SJSA1 (cell line): ENCODE data around the gene RAD51B. TPM values are rescaled to one million over a fixed set of nuclear protein-coding genes. Genes with fewer than 3 reads are reported as not detected.

ENCODE experiments used
- DNase-seq, 2 experiments: peaks; one replicate each; pipeline ENCODE4 v3.0.0-alpha.2; 2015 to 2020; ENCODE audit warnings: low spot score in 2 of 2, low read depth in 1 of 2
- H3K27ac ChIP-seq: fragments of 250-450 bp; sonication (Bioruptor Pico); 2 replicates; pipeline ENCODE4 v1.5.1; 2020; ENCODE audit warnings: mild to moderate bottlenecking, moderate library complexity
- H3K27me3 ChIP-seq: fragments of 250-450 bp; sonication (Bioruptor Pico); replicated peaks from 2 replicates; pipeline ENCODE4 v1.5.1; 2020; ENCODE audit warnings: mild to moderate bottlenecking, moderate library complexity
- H3K36me3 ChIP-seq: fragments of 250-450 bp; sonication (Bioruptor Pico); 2 replicates; pipeline ENCODE4 v1.5.1; 2020; ENCODE audit warnings: mild to moderate bottlenecking
- H3K4me1 ChIP-seq: fragments of 250-450 bp; sonication (Bioruptor Pico); replicated peaks from 2 replicates; pipeline ENCODE4 v1.6.1; 2021; ENCODE audit warnings: mild to moderate bottlenecking
- H3K4me3 ChIP-seq: fragments of 250-450 bp; sonication (Bioruptor Pico); 2 replicates; pipeline ENCODE4 v1.5.1; 2020; ENCODE audit warnings: mild to moderate bottlenecking
- H3K9me3 ChIP-seq: fragments of 250-450 bp; sonication (Bioruptor Pico); replicated peaks from 2 replicates; pipeline ENCODE4 v1.5.1; 2020; ENCODE audit warnings: mild to moderate bottlenecking
- total RNA-seq: library from RNA; depleted of rRNA; stranded (reverse); fragments of >200 nt; shearing (Covaris generic); gene quantifications from 2 replicates; pipeline ENCODE4 v1.2.3, GENCODE V29; 2014

The RAD51B gene
- total RNA-seq, 1 experiment from 2014 or later, result 4.7 TPM

DNA sequence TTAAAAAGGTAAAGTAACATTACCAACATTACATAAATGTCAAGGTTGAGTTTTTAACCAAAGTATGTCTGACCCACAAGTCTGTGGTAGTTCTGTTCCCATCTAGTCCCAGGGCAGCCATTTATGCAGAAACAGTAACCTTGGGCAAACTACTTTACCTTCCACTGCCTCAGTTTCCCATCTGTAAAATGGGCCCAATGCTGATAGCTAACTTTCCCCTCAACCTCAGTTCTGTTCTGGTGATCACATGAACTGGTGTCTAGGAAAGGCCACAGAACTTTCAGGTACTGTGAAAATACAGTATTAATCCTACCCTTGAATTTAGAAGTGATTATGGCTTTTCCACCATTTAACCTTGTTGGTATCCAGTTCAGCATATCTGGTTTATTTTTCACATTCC is 859.7 kb downstream of the RAD51B start:
- Histone ChIP-seq H3K27me3 (no peaks in the 10 kb centered on the region), H3K4me1 (peaks cover 37% of the 10 kb centered on the region), H3K36me3 (no peaks in the 10 kb centered on the region), H3K27ac (no peak overlapping the region), H3K9me3 (no peaks in the 10 kb centered on the region), H3K4me3 (no peak overlapping the region)
- DNase-seq, result no peak

DNA sequence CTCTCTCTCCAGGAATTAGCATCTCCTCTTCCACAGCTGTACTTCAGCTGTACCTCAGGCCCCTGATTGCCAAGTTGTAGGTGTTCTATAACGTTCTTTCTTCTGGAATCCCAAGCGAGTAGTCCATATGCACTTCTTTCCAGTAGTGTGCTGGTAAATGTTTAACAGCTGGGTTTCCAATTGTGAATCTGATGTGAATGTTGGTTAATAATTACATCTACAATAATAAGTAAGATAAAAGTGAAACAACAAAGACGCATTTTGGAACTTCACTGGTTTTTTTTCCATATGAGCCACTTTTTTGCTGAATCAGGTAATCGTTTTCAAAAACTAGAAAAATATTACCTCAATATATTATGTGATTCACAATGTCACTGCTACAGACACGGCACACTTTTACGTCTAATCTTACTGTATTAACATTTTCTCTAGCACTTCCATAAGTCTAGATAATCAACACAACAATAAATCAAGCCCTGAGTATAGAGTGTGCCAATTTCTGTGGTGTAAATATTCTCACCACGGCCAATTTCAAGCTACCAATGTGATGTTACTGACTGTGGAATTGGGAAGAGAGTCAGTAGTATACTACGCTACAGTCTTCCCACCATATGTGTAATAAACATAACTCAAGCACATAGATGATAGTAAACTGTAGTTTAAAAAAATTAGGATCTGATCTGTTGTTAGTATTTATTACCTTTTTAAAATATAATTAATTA is 860.3 kb downstream of the RAD51B start:
- H3K4me3 ChIP-seq, result no peak overlapping the region
- no peak overlapping the region for H3K27ac ChIP-seq
- no peak for DNase-seq
- peaks cover 36% of the 10 kb centered on the region for H3K4me1 ChIP-seq
- no peaks in the 10 kb centered on the region for H3K9me3 ChIP-seq
- H3K27me3 ChIP-seq, result no peaks in the 10 kb centered on the region
- no peaks in the 10 kb centered on the region for H3K36me3 ChIP-seq

DNA sequence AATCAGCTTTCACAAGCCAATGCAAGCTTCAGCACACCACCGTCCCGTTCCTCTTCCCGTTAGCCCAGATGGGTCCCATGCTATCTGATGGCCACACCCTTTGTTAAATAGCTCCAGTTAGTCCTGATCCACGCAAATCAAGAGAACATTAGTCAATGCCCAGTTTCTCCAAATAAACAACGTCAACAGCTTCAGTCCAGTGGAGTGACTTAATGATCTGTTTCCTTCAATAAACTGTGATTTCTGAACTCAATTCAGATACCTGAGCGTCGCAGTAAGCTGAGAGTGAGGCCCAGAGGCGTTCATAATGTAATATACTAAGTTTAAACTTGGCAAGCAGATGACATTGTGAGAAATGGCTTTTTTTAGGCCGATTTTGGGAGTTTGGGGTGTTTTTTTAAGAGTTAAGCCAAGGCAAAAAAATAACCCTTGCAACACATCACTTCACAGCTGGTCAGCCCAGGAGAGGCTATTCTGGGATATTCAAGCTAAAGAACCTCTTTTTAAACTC is 861.0 kb downstream of the RAD51B start:
- no peaks in the 10 kb centered on the region for H3K36me3 ChIP-seq
- no peak overlapping the region for H3K27ac ChIP-seq
- DNase-seq, result no peak
- no peak overlapping the region for H3K4me3 ChIP-seq
- H3K9me3 ChIP-seq, result no peaks in the 10 kb centered on the region
- no peaks in the 10 kb centered on the region for H3K27me3 ChIP-seq
- peaks cover 35% of the 10 kb centered on the region for H3K4me1 ChIP-seq

DNA sequence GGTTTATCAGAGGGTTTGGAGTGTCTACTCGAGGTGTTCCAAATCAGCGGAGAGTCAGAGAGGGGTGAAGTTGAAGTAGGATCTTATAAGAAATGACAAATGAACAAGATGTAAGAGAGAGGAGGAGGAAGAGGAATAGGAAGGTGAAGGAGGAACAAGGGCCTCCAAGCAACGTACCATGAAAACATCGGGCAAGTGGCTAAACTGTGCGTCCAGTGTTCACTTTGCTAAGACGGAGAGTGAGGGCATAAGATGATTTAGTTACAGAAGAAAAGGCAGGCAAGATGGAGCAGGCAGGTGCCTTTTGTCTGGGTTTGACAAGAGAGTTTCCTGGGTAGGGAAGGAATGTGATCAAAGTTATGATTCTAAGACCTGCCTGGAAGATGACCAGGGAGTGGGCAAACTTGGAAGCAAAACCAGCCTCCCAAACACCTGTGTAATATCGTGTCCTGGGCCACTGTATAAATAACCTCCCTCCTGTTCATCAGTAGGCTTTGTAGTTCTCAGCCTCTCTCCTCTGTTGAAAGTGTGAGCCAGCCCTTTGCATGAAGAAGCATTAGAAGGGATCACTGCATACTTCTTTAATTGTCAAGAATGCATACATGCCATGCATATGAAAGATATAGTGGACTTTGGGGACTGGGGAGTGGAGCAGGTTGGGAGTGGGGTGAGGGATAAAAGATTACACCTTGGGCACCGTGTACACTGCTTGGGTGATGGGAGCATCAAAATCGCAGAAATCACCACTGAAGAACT is 861.9 kb downstream of the RAD51B start:
- Histone ChIP-seq H3K27ac (peak overlapping the region; percentile 94), H3K36me3 (no peaks in the 10 kb centered on the region), H3K4me3 (no peak overlapping the region), H3K4me1 (peaks cover 41% of the 10 kb centered on the region), H3K9me3 (no peaks in the 10 kb centered on the region), H3K27me3 (no peaks in the 10 kb centered on the region)
- DNase-seq, result no peak

DNA sequence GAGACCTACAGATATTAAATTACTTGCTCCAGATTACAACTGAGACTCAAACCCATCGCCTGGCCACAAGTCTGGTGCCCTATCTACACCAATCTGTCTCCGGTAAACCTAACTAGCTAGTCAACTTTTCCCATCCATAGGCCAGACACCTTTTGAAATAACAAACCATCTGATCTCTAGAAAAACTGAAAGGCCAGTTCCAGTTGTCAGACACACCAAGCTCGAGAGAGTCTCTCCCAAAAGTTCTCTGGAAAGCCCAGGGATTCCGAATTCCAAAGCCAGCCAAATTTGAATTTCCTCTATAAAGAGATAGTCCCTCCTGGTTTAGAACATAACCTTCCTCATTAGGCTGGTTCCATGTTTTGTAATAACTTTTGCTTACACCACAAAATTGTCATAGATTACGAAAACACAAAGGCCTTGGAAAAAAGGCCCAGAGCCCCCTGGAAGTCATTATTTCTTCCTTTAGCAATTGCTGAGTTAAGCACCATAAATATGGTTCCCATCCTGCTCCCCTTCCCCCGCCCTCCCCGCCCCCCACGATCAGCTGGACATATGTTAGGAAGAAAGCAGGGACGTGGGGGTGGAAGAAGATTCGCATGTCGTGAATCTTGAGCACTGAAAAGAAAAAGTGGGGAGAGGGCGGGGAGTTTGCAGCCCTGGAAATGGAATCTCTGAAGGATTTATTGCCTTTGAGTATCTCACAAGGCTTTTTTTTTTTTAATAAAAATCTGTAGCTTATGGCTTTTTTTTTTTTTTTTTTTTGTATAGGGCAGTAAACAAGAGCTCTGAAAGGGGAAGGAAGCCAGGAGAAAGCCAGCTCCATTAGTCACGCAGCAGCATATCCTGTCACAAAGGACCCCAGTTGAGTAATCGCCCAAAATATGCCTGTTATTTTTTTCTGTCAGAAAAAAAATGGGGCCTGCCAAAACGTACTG is 862.9 kb downstream of the RAD51B start:
- H3K4me1 ChIP-seq, result peaks cover 48% of the 10 kb centered on the region
- no peaks in the 10 kb centered on the region for H3K9me3 ChIP-seq
- H3K4me3 ChIP-seq, result no peak overlapping the region
- H3K36me3 ChIP-seq, result no peaks in the 10 kb centered on the region
- no peaks in the 10 kb centered on the region for H3K27me3 ChIP-seq
- DNase-seq, result peak; percentile 86 to 93
- H3K27ac ChIP-seq, result peak overlapping the region; percentile 94

DNA sequence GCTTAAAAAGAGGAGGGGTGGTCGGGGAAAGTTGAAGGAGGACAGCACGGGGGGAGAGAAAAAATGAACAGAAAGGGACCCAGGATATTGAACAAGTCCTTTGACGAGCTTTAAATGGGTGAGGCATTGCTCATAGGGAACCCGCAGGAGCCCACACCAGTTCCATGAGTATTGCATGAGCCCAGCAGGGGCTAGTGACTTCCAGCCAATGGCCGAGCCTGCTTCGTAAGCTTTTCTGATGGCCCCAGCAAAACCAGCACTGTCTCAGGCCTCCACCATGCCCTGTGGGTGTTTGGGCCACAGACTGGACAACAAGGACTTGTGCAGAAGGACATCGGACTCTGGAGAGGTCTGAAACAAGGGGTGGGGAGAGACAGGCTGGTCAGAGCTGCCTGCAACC is 863.7 kb downstream of the RAD51B start:
- Histone ChIP-seq H3K4me3 (no peak overlapping the region), H3K36me3 (no peaks in the 10 kb centered on the region), H3K27ac (peak overlapping the region; percentile 94), H3K27me3 (no peaks in the 10 kb centered on the region), H3K4me1 (peaks cover 57% of the 10 kb centered on the region), H3K9me3 (no peaks in the 10 kb centered on the region)
- no peak for DNase-seq

DNA sequence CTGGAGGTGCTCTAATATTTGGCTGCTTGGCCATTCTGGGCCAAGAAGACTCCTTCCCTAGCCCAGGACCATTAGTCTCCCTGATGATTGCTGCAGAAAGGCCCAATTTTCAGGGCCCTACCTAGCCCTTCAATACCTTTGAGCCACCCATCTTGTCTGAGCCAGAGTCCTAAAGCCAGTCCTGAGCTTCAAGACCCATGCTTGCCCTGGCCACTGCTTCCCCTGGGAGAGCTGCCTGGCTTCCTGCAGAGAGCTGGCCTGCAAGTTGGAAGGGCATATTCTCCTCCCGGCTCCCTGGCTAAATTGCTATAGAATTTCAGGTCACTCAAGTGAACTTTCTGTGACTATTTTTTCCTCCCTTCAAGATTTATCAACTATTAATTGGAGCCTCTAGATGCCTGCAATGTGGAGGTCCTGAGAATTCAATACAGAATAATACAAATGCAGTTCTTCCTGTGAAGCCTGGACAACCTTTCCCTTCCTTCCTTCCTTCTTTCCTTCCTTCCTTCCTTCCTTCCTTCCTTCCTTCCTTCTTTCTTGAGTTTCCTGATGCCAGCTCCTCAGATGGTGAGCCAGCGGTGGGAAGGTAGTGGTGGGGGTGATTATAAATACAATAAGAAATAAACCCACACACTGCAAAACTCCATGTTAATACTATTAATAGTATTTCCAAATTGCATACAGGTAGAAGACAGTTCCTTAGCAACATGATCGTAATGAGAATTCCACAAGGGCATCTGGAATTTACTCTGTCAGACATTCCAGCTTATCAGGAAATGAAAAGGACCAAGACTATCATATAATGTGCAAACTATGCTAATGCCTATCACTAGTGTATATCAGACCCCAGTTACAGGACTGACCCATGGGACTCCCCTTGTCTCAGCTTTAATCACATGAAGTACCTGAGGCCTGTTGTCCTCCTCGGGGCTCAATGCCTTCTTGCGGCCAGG is 865.2 kb downstream of the RAD51B start:
- Histone ChIP-seq H3K27ac (0 out of 2 replicates have a peak overlapping the region, but pooled peaks have one; percentile 79), H3K4me3 (no peak overlapping the region), H3K27me3 (no peaks in the 10 kb centered on the region), H3K36me3 (no peaks in the 10 kb centered on the region), H3K9me3 (no peaks in the 10 kb centered on the region), H3K4me1 (peaks cover 63% of the 10 kb centered on the region)
- DNase-seq, result no peak

DNA sequence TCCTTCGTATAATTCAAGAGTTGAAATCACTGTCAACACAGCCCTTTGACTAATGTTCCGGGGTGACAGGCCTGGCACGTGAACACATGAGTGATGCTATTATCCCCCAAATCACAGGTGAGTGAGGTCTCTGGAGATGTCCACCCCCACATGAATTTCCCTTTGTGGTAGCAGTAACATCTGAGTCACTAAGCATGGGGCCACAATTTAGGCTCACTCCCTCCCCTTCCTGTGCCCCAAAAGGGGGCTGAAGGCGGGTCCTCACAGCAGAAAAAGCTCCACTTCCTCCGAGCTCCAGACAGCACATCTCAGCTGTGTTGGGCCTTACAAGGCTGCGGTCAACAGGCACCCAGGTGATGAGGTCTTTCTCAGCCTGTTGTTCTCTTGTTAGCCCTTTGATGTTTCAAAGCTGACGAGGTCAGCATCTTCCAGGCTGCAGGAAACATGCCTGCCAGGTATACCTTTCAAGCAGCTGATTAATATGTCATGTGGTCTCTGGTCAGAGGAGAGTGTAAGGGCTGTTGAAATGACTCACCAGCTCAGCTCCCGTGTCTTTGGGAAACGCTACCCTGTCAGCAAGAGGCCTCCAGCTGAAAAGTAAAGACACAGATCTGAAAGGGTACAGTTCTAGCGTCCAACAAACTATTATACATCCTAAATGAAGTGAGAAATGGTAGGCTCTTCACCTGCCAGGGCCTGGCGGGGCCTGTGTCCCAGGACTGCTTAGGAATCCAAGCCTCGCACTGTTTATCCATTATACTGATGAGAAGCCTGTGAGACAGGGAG is 866.0 kb downstream of the RAD51B start:
- Histone ChIP-seq H3K27me3 (no peaks in the 10 kb centered on the region), H3K4me1 (peaks cover 63% of the 10 kb centered on the region), H3K4me3 (no peak overlapping the region), H3K9me3 (no peaks in the 10 kb centered on the region), H3K36me3 (no peaks in the 10 kb centered on the region), H3K27ac (peak overlapping the region; percentile 79)
- peak in 1 of 2 experiments; percentile 31 for DNase-seq

DNA sequence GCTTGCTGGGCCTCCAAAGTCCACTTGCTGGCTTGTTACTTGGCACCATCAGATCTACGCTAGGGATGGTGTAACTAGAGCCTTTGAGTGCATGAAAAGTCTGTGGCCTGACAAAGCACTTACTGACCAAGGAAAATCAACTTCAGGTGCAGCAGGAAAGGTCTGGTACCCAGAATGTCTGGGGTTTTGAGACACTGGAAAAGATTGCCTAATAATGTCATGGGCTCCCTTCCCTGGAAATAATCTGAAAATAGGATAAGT is 866.6 kb downstream of the RAD51B start:
- peaks cover 63% of the 10 kb centered on the region for H3K4me1 ChIP-seq
- no peaks in the 10 kb centered on the region for H3K27me3 ChIP-seq
- DNase-seq, result no peak

DNA sequence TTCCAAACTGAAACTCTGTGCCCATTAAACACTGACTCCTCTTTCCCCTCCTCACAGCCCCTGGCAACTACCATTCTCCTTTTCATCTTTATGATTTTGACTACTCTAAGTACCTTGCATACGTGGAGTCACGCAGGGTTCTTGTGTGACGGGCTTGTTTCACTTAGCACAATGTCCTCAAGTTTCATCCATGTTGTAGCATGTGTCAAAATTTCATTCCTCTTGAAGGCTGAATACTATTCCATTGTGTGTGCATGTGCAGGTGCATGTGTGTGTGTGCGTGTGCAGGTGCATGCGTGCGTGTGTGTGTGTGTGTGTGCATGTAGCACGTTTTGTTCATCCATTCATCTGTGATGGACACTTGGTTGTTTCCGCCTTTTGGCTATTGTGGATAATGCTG is 867.1 kb downstream of the RAD51B start:
- H3K36me3 ChIP-seq, result no peaks in the 10 kb centered on the region
- peaks cover 61% of the 10 kb centered on the region for H3K4me1 ChIP-seq
- no peak for DNase-seq
- no peak overlapping the region for H3K4me3 ChIP-seq
- H3K27me3 ChIP-seq, result no peaks in the 10 kb centered on the region
- H3K27ac ChIP-seq, result peak overlapping the region; percentile 79
- H3K9me3 ChIP-seq, result no peaks in the 10 kb centered on the region

More for the DNA sequence above, 866.6 kb downstream of the RAD51B start:
- Histone ChIP-seq H3K9me3 (no peaks in the 10 kb centered on the region), H3K36me3 (no peaks in the 10 kb centered on the region), H3K27ac (peak overlapping the region; percentile 79), H3K4me3 (no peak overlapping the region)

DNA sequence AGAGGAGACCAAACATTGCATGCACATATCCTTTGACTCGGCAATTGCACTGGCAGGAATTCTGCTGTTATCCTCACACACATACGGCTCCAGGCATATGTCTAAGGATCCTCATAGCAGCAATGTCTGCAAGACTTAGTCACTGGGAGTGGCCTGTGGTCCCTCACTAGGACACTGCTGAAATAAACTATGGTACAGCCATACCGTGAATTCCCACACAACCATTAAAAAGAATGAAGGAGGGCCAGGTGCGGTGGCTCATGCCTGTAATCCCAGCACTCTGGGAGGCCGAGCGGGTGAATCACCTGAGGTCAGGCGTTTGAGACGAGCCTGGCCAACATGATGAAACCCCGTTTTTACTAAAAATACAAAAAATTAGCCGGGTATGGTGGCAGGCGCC is 868.2 kb downstream of the RAD51B start:
- Histone ChIP-seq H3K36me3 (no peaks in the 10 kb centered on the region), H3K4me1 (peaks cover 53% of the 10 kb centered on the region), H3K27ac (peak overlapping the region; percentile 79), H3K27me3 (no peaks in the 10 kb centered on the region), H3K4me3 (no peak overlapping the region), H3K9me3 (no peaks in the 10 kb centered on the region)
- DNase-seq, result peak; percentile 73 to 79

DNA sequence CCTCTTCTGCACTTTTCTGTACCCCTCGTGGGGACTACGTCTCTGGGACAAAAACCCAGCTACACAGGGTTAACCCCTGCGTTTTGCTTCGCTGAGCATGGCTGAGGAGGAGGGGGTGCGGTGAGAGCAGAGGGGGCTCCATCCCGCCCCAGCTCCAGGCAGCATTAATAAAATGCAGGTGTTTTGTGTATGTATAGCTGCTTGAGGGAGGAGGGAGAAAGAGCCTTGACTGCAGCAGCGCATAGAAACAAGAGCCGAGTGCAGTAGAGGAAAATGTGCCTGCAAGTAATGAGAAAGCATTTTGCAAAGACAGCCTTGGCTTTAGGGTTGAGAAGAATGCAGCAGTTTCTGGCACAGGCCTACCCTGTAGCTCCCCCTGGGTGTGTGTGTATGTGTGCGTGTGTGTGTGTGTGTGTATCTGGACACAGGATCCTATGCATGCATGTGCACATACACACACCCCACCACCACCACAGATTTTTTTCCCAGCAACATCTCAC is 869.3 kb downstream of the RAD51B start:
- H3K4me1 ChIP-seq, result peaks cover 43% of the 10 kb centered on the region
- no peak for DNase-seq

More for the DNA sequence above, 869.3 kb downstream of the RAD51B start:
- Histone ChIP-seq H3K9me3 (no peaks in the 10 kb centered on the region), H3K27ac (no peak overlapping the region), H3K36me3 (no peaks in the 10 kb centered on the region), H3K27me3 (no peaks in the 10 kb centered on the region), H3K4me3 (no peak overlapping the region)
